GM19193 (cell line): ENCODE results near the gene BCDIN3D.

Experiments
- POLR2A ChIP-seq: IDR thresholded peaks from 4 replicates; pipeline ENCODE4 v1.6.1; 2011; ENCODE audit not compliant: insufficient read depth, insufficient read length; ENCODE audit errors: extremely low read depth

The BCDIN3D gene

GRCh38 chr12:49842519-49843352 is at the start of gene BCDIN3D:
Gene BCDIN3D (minus strand): TSS chr12:49843106. CDS start chr12:49843087, 19 bp downstream.
- TF ChIP-seq POLR2A: peak; percentile 98

GRCh38 chr12:49892084-49892731 is 49.3 kb upstream of the BCDIN3D start:
- TF ChIP-seq POLR2A: no peak

GRCh38 chr12:49891476-49891875 is 48.6 kb upstream of the BCDIN3D start:
- TF ChIP-seq POLR2A: no peak

GRCh38 chr12:49891012-49891411 is 48.1 kb upstream of the BCDIN3D start:
- no peak for TF ChIP-seq POLR2A

GRCh38 chr12:49890096-49890461 is 47.2 kb upstream of the BCDIN3D start:
- TF ChIP-seq POLR2A: no peak

GRCh38 chr12:49889361-49890095 is 46.6 kb upstream of the BCDIN3D start:
- TF ChIP-seq POLR2A: no peak

GRCh38 chr12:49888461-49889151 is 45.7 kb upstream of the BCDIN3D start:
- no peak for TF ChIP-seq POLR2A

- no peak for TF ChIP-seq POLR2A
Measured at GRCh38 chr12:49887536-49888401, 44.9 kb upstream of the BCDIN3D start.

- TF ChIP-seq POLR2A: no peak
Measured at GRCh38 chr12:49887091-49887490, 44.2 kb upstream of the BCDIN3D start.

GRCh38 chr12:49885663-49886461 is 43.0 kb upstream of the BCDIN3D start:
- TF ChIP-seq POLR2A: no peak

GRCh38 chr12:49885118-49885517 is 42.2 kb upstream of the BCDIN3D start:
- TF ChIP-seq POLR2A: no peak

- TF ChIP-seq POLR2A: no peak
Measured at GRCh38 chr12:49882851-49883464, 40.1 kb upstream of the BCDIN3D start.

- TF ChIP-seq POLR2A: no peak
Measured at GRCh38 chr12:49882248-49882850, 39.4 kb upstream of the BCDIN3D start.
